GM18502 (cell line): ENCODE measurements around the gene KLHL40.

Source experiments
- ATAC-seq: cut with Tn5 transposase; IDR thresholded peaks from one replicate; pipeline ENCODE4 v1.9.1; 2021; ENCODE audit warnings: mild to moderate bottlenecking; ENCODE audit not compliant: unreplicated experiment, poor library complexity

Gene KLHL40

DNA sequence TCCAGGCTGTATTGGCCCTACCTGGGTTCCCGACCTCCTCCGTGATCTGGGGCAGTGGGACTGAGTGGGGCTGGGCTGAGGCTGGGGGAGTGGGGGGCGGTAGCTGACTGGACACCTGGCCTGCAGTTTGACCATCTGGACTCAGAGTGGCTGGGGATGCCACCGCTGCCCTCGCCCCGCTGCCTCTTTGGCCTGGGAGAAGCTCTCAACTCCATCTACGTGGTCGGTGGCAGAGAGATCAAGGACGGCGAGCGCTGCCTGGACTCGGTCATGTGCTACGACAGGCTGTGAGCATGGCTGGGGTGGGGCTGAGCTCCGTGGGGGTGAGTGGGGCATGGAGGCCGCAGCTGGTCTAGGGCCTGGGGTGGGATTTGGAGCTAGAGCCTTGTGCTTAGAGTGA, 2.7 kb downstream of the KLHL40 start:
- ATAC-seq = no peak

DNA sequence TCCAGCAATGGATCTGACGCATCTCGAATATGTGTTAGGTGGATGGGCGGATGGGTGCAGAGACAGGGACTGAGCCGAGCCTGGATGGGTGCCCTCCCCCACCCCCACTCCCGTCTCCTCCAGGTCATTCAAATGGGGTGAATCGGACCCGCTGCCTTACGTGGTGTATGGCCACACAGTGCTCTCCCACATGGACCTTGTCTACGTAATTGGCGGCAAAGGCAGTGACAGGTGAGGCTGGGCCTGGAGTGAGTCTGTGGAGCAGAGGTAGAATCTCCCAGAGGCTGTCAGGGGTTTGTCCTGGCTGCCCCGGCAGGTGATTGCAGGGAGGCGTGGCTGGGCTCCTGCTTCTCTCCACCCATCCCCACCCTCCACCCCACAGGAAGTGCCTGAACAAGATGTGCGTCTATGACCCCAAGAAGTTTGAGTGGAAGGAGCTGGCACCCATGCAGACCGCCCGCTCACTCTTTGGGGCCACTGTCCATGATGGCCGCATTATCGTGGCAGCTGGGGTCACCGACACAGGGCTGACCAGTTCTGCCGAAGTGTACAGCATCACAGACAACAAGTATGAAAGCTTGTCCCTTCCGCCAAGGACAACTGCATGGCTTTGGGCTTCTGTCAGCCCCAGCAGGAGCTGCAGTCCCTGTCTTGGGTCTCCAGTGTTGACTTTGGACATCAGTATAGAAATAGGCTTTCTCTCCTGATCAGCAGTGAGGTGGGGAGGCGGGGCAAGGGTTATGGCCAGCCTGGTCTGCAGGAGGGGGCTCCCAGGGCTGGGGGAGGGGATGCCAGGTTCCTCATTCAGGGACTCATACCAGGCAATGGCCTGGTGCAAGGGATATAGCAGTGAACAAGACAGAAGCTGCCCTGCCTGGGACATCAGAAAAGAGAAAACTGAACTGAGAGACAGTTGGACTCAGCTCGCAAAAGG, 3.4 kb downstream of the KLHL40 start:
- no peak for ATAC-seq

DNA sequence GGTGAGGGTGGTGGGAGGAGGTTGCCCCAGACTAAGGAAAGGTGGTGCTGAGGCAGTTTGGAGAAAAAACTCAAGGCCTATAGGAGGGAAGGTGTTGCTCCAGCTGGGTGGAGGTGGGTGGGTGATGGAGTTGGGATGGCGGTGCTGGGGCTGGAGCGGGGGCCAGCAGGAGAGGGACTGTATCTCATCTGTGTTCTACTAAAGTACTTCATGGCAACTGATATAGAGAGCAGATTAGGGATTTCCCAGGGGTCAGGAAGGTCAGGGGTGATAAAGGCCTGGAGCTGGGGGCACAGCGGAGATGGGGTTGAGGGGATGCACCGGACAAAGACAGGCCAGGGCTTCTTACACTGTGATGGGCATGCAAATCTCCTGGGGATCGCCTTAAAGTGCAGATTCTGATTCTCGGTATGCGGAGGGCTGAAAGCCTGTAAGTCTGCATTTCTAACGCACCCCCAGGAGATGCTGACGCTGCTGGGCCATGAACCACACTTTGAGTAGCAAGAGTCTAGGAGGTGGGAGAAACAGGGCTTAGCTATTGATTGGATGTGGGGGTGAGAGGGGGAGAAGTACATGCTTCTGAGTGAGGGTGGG, 4.2 kb downstream of the KLHL40 start:
- no peak for ATAC-seq

GRCh38 chr3:42690191-42690590, 4.9 kb downstream of the KLHL40 start:
- no peak for ATAC-seq

- ATAC-seq = no peak
Measured at GRCh38 chr3:42690766-42691680, 5.7 kb downstream of the KLHL40 start.

GRCh38 chr3:42691816-42692666, 6.7 kb downstream of the KLHL40 start:
- ATAC-seq = no peak

DNA sequence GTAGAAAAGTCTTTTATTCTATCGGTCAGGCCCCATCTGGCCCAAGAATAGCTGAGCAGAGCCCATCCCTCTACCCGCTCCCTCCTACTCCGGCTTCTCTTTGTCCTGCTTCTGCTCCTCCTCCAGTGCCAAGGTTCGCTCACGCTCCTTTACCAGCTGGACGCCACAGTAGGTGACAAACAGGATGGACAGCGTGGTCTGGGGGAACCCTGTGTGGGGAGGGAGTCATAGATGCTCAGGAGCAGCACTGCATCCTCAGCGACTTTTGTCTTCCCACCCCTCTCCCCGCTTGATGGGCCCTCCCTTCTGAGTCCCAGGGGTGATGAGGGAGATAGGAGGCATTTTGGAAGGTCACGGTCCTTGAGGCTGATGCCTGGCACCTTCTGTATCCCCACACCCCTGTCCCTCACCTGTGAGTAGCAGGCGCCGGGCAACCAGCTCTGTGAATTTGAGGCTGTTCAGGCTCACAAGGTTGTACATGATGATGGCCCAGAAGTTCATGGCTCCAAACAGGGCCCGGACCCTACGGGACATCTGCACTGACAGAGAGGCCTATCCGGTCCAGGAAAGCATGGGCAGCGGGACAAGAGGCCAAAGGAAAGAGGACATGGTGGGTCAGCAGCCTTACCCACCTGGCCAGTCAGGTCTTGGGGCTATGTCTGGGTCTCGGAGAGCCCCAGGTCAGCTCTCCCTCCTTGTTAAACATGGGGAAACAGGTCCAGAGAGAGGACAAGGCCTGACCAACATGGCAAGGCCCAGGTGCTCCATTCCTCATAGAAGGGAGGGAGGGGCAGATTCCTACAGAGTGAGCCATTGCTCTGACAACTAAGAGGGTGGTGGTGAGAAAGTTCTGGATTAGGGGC, 7.6 kb downstream of the KLHL40 start:
- ATAC-seq = no peak

GRCh38 chr3:42693530-42693930, 8.2 kb downstream of the KLHL40 start:
- no peak for ATAC-seq

DNA sequence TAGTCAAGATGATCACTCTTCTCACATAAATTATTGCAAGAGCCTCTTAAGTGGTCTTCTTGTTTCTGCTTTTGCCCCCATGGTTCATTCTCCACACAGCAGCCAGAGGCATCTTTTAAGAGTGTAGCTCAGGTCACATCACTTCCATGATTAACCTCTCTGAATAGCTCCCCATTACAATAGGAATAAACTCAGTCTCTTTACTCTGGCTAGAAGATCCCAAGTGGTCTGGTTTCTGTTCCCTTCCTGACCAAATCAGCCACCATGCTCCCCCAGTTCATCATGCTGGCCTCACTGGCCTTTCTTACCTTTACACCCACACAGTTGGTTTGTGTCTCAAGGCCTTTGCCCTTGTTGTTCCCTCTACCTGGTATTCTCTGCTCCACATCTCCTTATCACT, 9.0 kb downstream of the KLHL40 start:
- no peak for ATAC-seq

DNA sequence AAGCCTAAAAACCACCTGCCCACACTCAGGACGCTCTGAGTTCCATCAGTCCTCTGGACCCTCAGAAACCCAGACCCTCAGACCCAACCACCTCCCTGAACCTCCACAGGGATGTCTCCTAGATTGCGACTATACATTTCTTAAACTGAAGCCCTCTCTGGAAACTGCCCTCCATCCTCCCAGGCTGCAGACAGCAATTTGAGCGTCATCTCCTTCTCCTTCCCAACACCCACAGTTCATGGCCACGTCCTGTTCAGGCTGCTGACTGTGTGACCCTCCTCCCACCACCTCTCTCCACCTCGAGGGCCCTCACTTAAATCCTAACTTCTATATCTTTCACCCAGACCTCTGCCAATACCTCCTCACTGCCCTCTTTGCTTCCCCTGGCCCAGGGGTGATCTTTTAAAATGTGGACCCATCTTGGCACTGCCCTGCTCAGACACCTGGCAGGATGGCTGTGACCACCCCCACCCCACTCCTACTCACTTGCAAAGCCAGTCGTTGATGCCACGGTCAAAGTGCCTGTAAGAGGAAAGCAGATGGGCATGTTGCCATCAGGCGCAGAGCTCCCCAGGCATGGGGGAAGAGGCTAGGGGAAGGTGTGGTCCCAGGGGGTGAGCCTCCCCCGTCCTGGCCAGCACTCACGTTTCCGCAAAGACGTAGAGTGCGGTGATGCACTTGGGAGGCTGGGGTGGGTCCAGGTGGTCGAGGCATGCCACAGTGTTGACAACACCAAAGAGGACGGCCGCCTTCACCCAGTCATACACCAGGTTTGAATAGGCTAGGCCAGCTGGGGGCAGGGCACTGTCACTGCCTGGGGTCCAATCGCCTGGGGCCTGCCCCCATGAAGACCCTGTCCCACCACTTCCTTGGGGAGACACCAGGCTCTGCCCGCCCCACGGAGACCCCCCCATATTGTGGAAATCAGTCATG, 11.3 kb downstream of the KLHL40 start:
- no peak for ATAC-seq

- ATAC-seq = no peak
Measured at GRCh38 chr3:42697289-42698051, 12.1 kb downstream of the KLHL40 start.

- no peak for ATAC-seq
Measured at GRCh38 chr3:42698216-42698910, 13.0 kb downstream of the KLHL40 start.

DNA sequence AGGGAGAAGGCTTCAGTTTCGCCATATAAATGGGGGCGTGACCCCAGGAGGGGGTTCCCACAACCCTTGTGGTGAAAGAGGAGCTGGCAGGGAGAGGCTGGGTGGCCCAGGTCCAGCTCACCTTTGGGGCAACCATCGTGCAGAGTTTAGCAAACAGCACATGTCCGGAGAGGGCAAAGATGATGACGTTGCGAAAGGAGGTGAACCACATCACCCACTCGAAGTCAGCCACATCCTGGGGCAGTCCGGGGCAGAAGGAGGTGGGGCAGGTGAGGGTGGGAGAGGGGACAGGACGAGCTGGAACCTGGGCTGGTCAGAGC, 13.5 kb downstream of the KLHL40 start:
- no peak for ATAC-seq

- ATAC-seq = no peak
Measured at GRCh38 chr3:42699511-42699971, 14.2 kb downstream of the KLHL40 start.

GRCh38 chr3:42700366-42701288, 15.3 kb downstream of the KLHL40 start:
- ATAC-seq = no peak
